ENCODE data around the gene OSBPL2. TPM values are rescaled to one million over a fixed set of nuclear protein-coding genes. Genes with fewer than 3 reads are reported as not detected.

OSBPL2 gene
- total and polyA plus RNA-seq, 2 donors (not counting 1 experiment from before 2014, with no cell fraction given), result 28.1 to 74.3 TPM

DNA sequence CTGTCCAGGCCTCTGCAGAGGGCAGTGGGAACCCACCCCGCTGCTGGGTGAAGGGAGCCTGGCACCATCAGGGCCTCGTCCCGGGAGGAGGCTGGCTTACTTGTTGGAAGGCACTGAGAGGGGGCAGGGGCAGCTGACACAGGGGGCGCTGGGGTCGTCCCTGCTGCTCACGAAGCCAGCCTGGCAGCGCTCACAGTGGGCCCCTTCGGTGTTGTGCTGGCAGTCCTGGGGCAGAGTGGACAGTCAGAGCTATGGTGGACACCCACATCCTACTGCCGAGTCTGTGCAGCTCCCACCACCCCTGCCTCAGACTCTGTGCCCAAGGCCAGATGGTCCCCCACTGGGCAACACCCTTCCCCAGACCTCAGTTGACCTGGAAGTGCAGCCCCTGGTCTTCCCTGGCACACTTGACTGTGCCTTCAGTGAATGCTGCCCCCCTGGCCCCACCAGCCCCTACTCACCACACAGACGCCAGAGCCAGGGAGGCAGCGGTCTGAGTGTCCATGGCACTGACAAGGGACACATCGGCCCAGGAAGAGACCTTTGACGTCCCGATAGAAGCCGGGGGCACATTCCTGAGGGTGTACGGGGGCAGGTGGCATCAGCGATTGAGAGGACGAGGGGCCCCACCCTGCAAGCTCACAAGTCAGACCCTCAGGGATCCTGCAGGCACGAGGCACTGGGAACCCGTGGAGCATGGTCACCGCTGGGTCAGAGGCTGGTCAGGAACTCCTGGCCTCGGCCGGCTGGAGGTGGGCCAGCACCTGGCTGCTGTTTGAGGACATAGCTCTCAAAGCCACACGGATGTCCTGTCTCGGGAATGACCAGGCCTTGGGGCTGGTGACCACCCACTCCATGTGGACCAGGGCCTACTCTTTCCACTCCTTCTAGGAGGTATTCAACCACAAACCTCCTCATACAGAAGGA, 85.9 kb downstream of the OSBPL2 start:
- no peak for DNase-seq
- Histone ChIP-seq H2AFZ (ENCODE audit: insufficient read depth, low read depth, low read length, poor library complexity, severe bottlenecking) (no peak overlapping the region), H3K4me2 (replicated peaks; ENCODE audit: low read depth, low read length, poor library complexity, severe bottlenecking) (no peak overlapping the region), H3K4me1 (ENCODE audit: control insufficient read depth in 2 of 2, insufficient read depth in 2 of 2, low read length in 2 of 2) (no peaks in the 10 kb centered on the region), H3K9ac (ENCODE audit: low read length) (no peak overlapping the region), H3K36me3 (replicated peaks in 1 of 2; ENCODE audit: control extremely low read depth in 1 of 2, control insufficient read depth in 1 of 2, extremely low read depth in 1 of 2, insufficient read depth in 2 of 2, low read length in 1 of 2) (peaks cover 0 to 29% of the 10 kb centered on the region in 2 experiments), H3K9me3 (ENCODE audit: control extremely low read depth in 1 of 3, control insufficient read depth in 2 of 3, insufficient read depth in 1 of 3, low read length in 2 of 3) (no peaks in the 10 kb centered on the region), H4K20me1 (ENCODE audit: control insufficient read depth, insufficient read depth, low read length, poor library complexity, severe bottlenecking) (no peaks in the 10 kb centered on the region), H3K27me3 (replicated peaks in 1 of 4; ENCODE audit: control extremely low read depth in 1 of 4, control insufficient read depth in 3 of 4, insufficient read depth in 4 of 4, low read length in 3 of 4) (no peaks in the 10 kb centered on the region), H3K27ac (ENCODE audit: low read length in 2 of 2) (no peak overlapping the region), H3K4me3 (ENCODE audit: control extremely low read depth in 1 of 5, extremely low read depth in 1 of 5, insufficient read depth in 1 of 5, low read depth in 2 of 5, low read length in 4 of 5) (no peak overlapping the region), H3K79me2 (ENCODE audit: control insufficient read depth, insufficient read depth, low read length) (no peaks in the 10 kb centered on the region)
- no peak overlapping the region for H3K4me3 Mint-ChIP-seq
- no peaks in the 10 kb centered on the region for H3K4me1 Mint-ChIP-seq
- TF ChIP-seq EZH2 (IDR thresholded peaks at IDR 0.05; ENCODE audit: borderline replicate concordance, insufficient read depth, low read depth, low read length, poor library complexity, severe bottlenecking), result no peak
- TF ChIP-seq, protein P1, sequence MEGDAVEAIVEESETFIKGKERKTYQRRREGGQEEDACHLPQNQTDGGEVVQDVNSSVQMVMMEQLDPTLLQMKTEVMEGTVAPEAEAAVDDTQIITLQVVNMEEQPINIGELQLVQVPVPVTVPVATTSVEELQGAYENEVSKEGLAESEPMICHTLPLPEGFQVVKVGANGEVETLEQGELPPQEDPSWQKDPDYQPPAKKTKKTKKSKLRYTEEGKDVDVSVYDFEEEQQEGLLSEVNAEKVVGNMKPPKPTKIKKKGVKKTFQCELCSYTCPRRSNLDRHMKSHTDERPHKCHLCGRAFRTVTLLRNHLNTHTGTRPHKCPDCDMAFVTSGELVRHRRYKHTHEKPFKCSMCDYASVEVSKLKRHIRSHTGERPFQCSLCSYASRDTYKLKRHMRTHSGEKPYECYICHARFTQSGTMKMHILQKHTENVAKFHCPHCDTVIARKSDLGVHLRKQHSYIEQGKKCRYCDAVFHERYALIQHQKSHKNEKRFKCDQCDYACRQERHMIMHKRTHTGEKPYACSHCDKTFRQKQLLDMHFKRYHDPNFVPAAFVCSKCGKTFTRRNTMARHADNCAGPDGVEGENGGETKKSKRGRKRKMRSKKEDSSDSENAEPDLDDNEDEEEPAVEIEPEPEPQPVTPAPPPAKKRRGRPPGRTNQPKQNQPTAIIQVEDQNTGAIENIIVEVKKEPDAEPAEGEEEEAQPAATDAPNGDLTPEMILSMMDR (IDR thresholded peaks at IDR 0.05), result no peak
- no peaks in the 10 kb centered on the region for H3K27me3 Mint-ChIP-seq
- POLR2A ChIA-PET, result no interaction called here
- CTCF ChIA-PET, result no interaction called here
- 91% methylated on average over 25 of the region's 25 CpGs for WGBS (ENCODE audit: insufficient coverage)
- intact Hi-C loops (cut with micrococcal nuclease), result no loop called here
- no peak for ATAC-seq (ENCODE audit: low read depth)
- H3K27ac Mint-ChIP-seq, result no peak overlapping the region
- no peaks in the 10 kb centered on the region for H3K9me3 Mint-ChIP-seq (ENCODE audit: insufficient read depth)

DNA sequence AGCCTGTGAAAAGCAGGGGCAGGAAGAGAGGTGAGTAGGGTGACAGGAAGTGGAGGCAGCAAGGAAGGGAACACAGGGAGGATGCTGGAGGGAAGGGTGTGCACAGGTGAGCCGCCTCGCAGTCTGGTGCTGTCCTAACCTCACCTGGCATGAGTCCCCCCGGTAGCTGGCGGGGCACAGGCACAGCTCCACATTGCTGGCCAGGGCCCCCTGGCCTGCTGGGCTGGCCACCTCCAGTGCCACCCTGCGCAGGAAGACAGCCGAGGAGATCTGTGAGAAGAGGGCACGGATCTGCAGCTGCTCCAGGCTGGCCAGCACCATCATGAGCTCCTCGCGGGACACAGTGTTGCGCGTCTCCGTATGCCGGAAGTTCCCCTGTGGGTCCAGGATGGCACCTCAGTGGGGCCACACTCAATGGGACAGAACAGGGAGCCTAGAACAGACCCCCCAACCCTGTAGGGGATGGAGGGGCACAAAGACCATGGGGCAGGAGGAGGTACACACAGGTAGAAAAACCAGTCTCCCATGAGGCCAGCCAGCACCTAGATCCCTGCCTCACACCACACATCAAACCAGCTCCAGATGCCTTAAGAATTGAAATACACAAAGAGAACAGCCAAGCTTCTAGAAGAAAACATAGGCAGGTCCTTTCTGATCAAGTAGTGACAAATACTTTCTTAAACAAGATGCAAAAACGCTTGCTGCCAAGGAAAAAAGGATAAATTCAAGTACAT, 87.0 kb downstream of the OSBPL2 start:
- H2AFZ ChIP-seq (ENCODE audit: insufficient read depth, low read depth, low read length, poor library complexity, severe bottlenecking), result no peak overlapping the region
- no peaks in the 10 kb centered on the region for H3K9me3 Mint-ChIP-seq (ENCODE audit: insufficient read depth)
- no peaks in the 10 kb centered on the region for H3K9me3 ChIP-seq (ENCODE audit: control extremely low read depth in 1 of 3, control insufficient read depth in 2 of 3, insufficient read depth in 1 of 3, low read length in 2 of 3)
- no peaks in the 10 kb centered on the region for H4K20me1 ChIP-seq (ENCODE audit: control insufficient read depth, insufficient read depth, low read length, poor library complexity, severe bottlenecking)
- H3K27me3 ChIP-seq (replicated peaks in 1 of 4; ENCODE audit: control extremely low read depth in 1 of 4, control insufficient read depth in 3 of 4, insufficient read depth in 4 of 4, low read length in 3 of 4), result no peaks in the 10 kb centered on the region
- no peak for ATAC-seq (ENCODE audit: low read depth)
- no peak overlapping the region for H3K4me3 Mint-ChIP-seq
- H3K27ac Mint-ChIP-seq, result no peak overlapping the region
- no peaks in the 10 kb centered on the region for H3K27me3 Mint-ChIP-seq
- H3K4me1 Mint-ChIP-seq, result no peaks in the 10 kb centered on the region
- H3K4me2 ChIP-seq (replicated peaks; ENCODE audit: low read depth, low read length, poor library complexity, severe bottlenecking), result no peak overlapping the region
- WGBS (ENCODE audit: insufficient coverage), result 91% methylated on average over 13 of the region's 14 CpGs
- ChIA-PET CTCF (no interaction called here), POLR2A (no interaction called here)
- H3K4me3 ChIP-seq (ENCODE audit: control extremely low read depth in 1 of 5, extremely low read depth in 1 of 5, insufficient read depth in 1 of 5, low read depth in 2 of 5, low read length in 4 of 5), result no peak overlapping the region
- H3K36me3 ChIP-seq (replicated peaks in 1 of 2; ENCODE audit: control extremely low read depth in 1 of 2, control insufficient read depth in 1 of 2, extremely low read depth in 1 of 2, insufficient read depth in 2 of 2, low read length in 1 of 2), result peaks cover 0 to 40% of the 10 kb centered on the region in 2 experiments
- no peak overlapping the region for H3K9ac ChIP-seq (ENCODE audit: low read length)
- no peak for TF ChIP-seq EZH2 (IDR thresholded peaks at IDR 0.05; ENCODE audit: borderline replicate concordance, insufficient read depth, low read depth, low read length, poor library complexity, severe bottlenecking)
- TF ChIP-seq, protein P1 (IDR thresholded peaks at IDR 0.05), result no peak
- H3K4me1 ChIP-seq (ENCODE audit: control insufficient read depth in 2 of 2, insufficient read depth in 2 of 2, low read length in 2 of 2), result no peaks in the 10 kb centered on the region
- intact Hi-C loops (cut with micrococcal nuclease), result no loop called here
- no peaks in the 10 kb centered on the region for H3K79me2 ChIP-seq (ENCODE audit: control insufficient read depth, insufficient read depth, low read length)
- no peak overlapping the region for H3K27ac ChIP-seq (ENCODE audit: low read length in 2 of 2)
- no peak for DNase-seq
